Right renal cortex interstitium (tissue), 3 donors: ENCODE results near the gene TIMP2. TPM values are rescaled to one million over a fixed set of nuclear protein-coding genes. Genes with fewer than 3 reads are reported as not detected.

Experiments used
- DNase-seq, 3 donors: peaks; one replicate each; pipeline ENCODE4 v3.0.0-alpha.2; 2013; ENCODE audit warnings: low read depth in 3 of 3, low spot score in 2 of 3
- polyA plus RNA-seq, 3 donors: library from polyadenylated mRNA; unstranded; fragments of 120-200 nt; gene quantifications; one replicate each; pipeline ENCODE4 v1.2.1, GENCODE V29; 2013; ENCODE audit not compliant: insufficient read length in 3 of 3

The TIMP2 gene
- polyA plus RNA-seq, 3 donors = 143 to 162 (median 143) TPM

GRCh38 chr17:78819806-78820792 lies 105.1 kb downstream of the TIMP2 start:
- DNase-seq = no peak

DNA sequence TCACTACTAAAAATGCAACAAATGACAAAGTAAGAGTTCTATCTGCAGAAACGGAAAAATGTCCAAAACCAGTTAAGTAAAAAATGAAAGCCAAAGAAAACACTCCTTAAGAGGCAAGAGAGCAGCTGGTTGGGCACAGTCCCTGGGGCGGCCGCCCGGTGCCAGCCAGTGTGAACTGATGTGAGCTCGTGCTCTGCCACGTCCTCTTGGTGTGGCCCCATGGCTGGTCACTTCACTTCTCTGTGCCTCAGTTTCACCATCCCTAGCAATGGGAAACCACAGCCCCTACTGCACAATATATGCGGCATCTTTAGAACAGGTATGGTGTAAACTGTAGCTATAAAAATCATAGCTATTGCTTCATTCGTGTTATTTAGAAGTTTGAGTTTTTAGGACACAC lies 105.8 kb downstream of the TIMP2 start:
- DNase-seq = no peak

GRCh38 chr17:78818932-78819331 lies 106.3 kb downstream of the TIMP2 start:
- DNase-seq = no peak

- DNase-seq = no peak
Measured at GRCh38 chr17:78818152-78818846, 106.9 kb downstream of the TIMP2 start.

DNA sequence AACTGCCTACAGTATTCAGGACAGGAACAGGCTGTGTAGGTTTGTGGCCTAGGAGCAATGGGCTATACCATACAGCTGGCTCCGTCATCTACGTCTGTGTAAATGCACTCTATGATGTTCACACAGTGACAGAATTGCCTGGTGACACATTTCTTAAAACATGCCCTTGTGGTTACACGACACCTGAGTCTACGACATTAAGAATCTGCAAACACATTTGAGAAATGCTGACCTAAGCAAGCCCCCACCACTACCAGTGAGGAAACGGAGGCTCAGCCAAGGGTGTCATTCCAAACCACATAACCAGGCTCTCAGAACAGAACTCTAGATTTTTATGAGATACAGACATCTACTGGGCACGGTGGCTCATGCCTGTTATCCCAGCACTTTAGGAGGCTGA lies 108.1 kb downstream of the TIMP2 start:
- no peak for DNase-seq

GRCh38 chr17:78815696-78816095 lies 109.5 kb downstream of the TIMP2 start:
- DNase-seq = no peak

DNA sequence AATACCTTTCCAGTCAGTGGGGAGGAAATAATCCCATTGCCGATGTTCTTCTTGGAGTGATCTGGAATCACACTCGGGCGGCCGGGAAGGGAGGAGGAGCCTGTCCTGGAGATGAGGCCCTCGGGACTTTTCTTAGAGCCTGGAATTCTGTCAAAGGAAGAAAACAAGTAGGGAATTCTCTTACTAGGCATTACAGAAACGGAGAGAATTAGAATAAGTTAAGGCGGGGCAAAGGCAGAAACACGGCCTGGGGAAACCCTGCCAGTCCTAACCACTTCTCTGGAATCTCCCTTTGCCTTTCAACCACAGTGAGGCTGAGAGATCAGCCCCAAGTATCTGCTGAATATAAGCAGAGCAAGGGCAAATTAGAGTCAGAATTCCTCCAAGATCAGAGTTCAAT lies 112.3 kb downstream of the TIMP2 start:
- DNase-seq = no peak

DNA sequence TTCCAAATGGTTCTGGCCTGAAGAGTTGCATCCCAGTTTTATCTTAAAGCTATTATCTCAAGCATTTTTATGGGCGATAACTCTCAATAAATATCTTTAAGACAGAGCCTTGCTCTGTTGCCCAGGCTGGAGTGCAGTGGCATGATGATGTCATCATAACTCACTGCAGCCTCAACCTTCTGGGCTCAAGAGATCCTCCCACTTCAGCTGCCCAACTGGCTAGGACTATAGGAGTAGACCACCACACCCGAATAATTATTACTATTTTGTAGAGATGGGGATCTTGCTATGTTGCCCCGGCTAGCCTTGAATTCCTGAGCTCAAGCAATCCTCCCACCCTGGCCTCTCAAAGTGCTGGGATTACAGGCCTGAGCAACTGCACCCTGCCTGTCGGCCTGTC lies 117.0 kb downstream of the TIMP2 start:
- DNase-seq = no peak

- DNase-seq = no peak
Measured at GRCh38 chr17:78806451-78806850, 118.7 kb downstream of the TIMP2 start.

GRCh38 chr17:78805301-78805700 lies 119.9 kb downstream of the TIMP2 start:
- no peak for DNase-seq

GRCh38 chr17:78804777-78805176 lies 120.4 kb downstream of the TIMP2 start:
- DNase-seq = no peak

DNA sequence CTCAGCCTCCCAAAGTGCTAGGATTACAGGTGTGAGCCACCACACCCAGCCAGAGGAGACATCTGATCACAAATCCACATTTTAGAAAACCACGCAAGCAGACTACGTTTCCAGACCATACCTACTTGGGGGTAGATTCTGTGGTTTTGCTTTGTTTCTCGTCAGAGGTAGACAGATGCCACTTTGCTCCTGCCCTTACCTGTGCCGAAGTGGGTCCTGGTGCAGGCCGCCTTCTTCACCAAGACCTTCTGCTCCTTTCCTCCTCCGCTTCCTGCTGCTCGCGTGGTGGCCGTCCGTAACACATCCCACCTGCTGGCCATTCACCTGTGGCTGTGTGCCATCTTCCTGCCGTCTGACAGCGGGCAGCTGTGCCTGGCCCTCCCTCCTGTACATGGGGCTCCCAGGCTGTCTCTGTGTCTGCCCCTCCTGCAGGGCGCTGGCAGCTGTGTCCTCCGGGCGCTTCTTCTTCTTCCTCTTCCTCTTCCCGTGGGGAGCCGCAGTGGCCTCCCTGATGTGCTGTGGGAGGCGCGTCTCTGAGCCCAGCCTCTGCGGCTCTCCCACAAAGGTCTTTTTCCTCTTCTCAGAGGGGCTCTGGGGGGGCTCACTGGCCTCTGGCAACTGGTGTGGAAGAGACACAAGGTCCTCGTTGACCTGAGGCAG lies 121.9 kb downstream of the TIMP2 start:
- no peak for DNase-seq

Other genes starting within 250 kb of the TIMP2 start
- gene CYTH1, start 143.1 kb downstream of the TIMP2 start, polyA plus RNA-seq = 10 to 100 TPM; 21.1 to 24.3 (median 21.8) TPM
- gene USP36, start 84.6 kb downstream of the TIMP2 start, polyA plus RNA-seq = 10 to 100 TPM; 32.8 to 39.4 (median 38.6) TPM
- gene CEP295NL, start 22.2 kb downstream of the TIMP2 start, polyA plus RNA-seq = under 1 TPM in 2 of 3 donors, not detected in 1; 0.07 to 0.24 TPM
- gene LGALS3BP, start 54.5 kb upstream of the TIMP2 start, polyA plus RNA-seq = 100 to 1,000 TPM; 100 to 126 (median 115) TPM
- gene CANT1, start 84.4 kb upstream of the TIMP2 start, polyA plus RNA-seq = 10 to 100 TPM; 38.7 to 45.1 (median 39.2) TPM
- 1 to 10 TPM; 1.5 to 2.7 (median 2.5) TPM for gene C1QTNF1, start 98.8 kb upstream of the TIMP2 start, polyA plus RNA-seq
- 10 to 100 TPM in 2 of 3 donors, 1 to 10 TPM in 1; 6.9 to 17.1 (median 14.9) TPM for gene ENGASE, start 149.4 kb upstream of the TIMP2 start, polyA plus RNA-seq